IPS DF 6.9 (cell line): ENCODE measurements around the gene TMEM132A.

Source experiments
- DNase-seq: peaks from one replicate; pipeline ENCODE4 v3.0.0-alpha.2; 2013; ENCODE audit warnings: low read depth, low spot score
- H3K27ac ChIP-seq: one replicate; pipeline ENCODE4 v1.5.1; 2013; ENCODE audit warnings: low read length, control low read depth
- H3K27me3 ChIP-seq: 2 replicates; pipeline ENCODE4 v1.6.1; 2013; ENCODE audit warnings: mild to moderate bottlenecking, low read length; ENCODE audit not compliant: control insufficient read depth, insufficient read depth
- H3K36me3 ChIP-seq: 2 replicates; pipeline ENCODE4 v1.6.1; 2013; ENCODE audit warnings: low read length; ENCODE audit not compliant: control insufficient read depth, insufficient read depth
- H3K4me1 ChIP-seq: 2 replicates; pipeline ENCODE4 v1.6.1; 2013; ENCODE audit warnings: low read length; ENCODE audit not compliant: control insufficient read depth, insufficient read depth
- H3K4me3 ChIP-seq: 2 replicates; pipeline ENCODE4 v1.5.1; 2013; ENCODE audit warnings: mild to moderate bottlenecking, low read length
- H3K9me3 ChIP-seq: 2 replicates; pipeline ENCODE4 v1.6.1; 2013; ENCODE audit warnings: low read length, inconsistent platforms; ENCODE audit not compliant: control insufficient read depth, insufficient read depth
- WGBS: extraction: QIAGEN DNeasy Blood & Tissue Kit; methylation state at CpG from one replicate; pipeline ENCODE4 v1.1.7; 2013; ENCODE audit warnings: mixed read lengths, missing lambda C conversion rate; ENCODE audit not compliant: insufficient read length, insufficient coverage; 5-methylcytosine and 5-hydroxymethylcytosine counted together

Gene TMEM132A

GRCh38 chr11:60938500-60938899 is 14.2 kb downstream of the TMEM132A start:
- no CpG with 5 or more reads among the region's 9 CpGs for WGBS
- Histone ChIP-seq H3K9me3 (no peaks in the 10 kb centered on the region), H3K27ac (no peak overlapping the region), H3K27me3 (no peaks in the 10 kb centered on the region), H3K36me3 (peaks cover 7% of the 10 kb centered on the region), H3K4me1 (no peaks in the 10 kb centered on the region; the same call in 1 of the 2 replicates), H3K4me3 (no peak overlapping the region)
- no peak for DNase-seq

- H3K27ac ChIP-seq: no peak overlapping the region
- H3K4me3 ChIP-seq: no peak overlapping the region
- no peak for DNase-seq
- WGBS: no CpG with 5 or more reads among the region's 7 CpGs
- peaks cover 3% of the 10 kb centered on the region for H3K36me3 ChIP-seq
- no peaks in the 10 kb centered on the region; the same call in 1 of the 2 replicates for H3K4me1 ChIP-seq
- H3K9me3 ChIP-seq: no peaks in the 10 kb centered on the region
- H3K27me3 ChIP-seq: no peaks in the 10 kb centered on the region
Observed at GRCh38 chr11:60939301-60939700, 15.0 kb downstream of the TMEM132A start.

GRCh38 chr11:60939855-60940254 is 15.6 kb downstream of the TMEM132A start:
- no peaks in the 10 kb centered on the region for H3K9me3 ChIP-seq
- DNase-seq: no peak
- WGBS: no CpG with 5 or more reads among the region's 2 CpGs
- no peaks in the 10 kb centered on the region; the same call in 1 of the 2 replicates for H3K36me3 ChIP-seq
- H3K27ac ChIP-seq: no peak overlapping the region
- H3K27me3 ChIP-seq: no peaks in the 10 kb centered on the region
- H3K4me1 ChIP-seq: no peaks in the 10 kb centered on the region; the same call in 1 of the 2 replicates
- H3K4me3 ChIP-seq: no peak overlapping the region

GRCh38 chr11:60941371-60942119 is 17.3 kb downstream of the TMEM132A start:
- no peak overlapping the region for H3K4me3 ChIP-seq
- WGBS: no CpG with 5 or more reads among the region's 6 CpGs
- no peaks in the 10 kb centered on the region for H3K9me3 ChIP-seq
- no peaks in the 10 kb centered on the region for H3K36me3 ChIP-seq
- no peaks in the 10 kb centered on the region for H3K27me3 ChIP-seq
- DNase-seq: no peak
- H3K4me1 ChIP-seq: no peaks in the 10 kb centered on the region
- H3K27ac ChIP-seq: no peak overlapping the region

- no peaks in the 10 kb centered on the region for H3K9me3 ChIP-seq
- no peak overlapping the region for H3K4me3 ChIP-seq
- DNase-seq: no peak
- WGBS: no CpG with 5 or more reads among the region's 4 CpGs
- H3K4me1 ChIP-seq: no peaks in the 10 kb centered on the region
- no peak overlapping the region for H3K27ac ChIP-seq
- no peaks in the 10 kb centered on the region for H3K27me3 ChIP-seq
- no peaks in the 10 kb centered on the region for H3K36me3 ChIP-seq
Observed at GRCh38 chr11:60942219-60942618, 18.0 kb downstream of the TMEM132A start.

- no peaks in the 10 kb centered on the region for H3K4me1 ChIP-seq
- H3K36me3 ChIP-seq: no peaks in the 10 kb centered on the region
- no CpG with 5 or more reads among the region's 9 CpGs for WGBS
- no peaks in the 10 kb centered on the region for H3K9me3 ChIP-seq
- no peak for DNase-seq
- no peaks in the 10 kb centered on the region for H3K27me3 ChIP-seq
- no peak overlapping the region for H3K4me3 ChIP-seq
- no peak overlapping the region for H3K27ac ChIP-seq
Observed at GRCh38 chr11:60942970-60943565, 18.8 kb downstream of the TMEM132A start.

- Histone ChIP-seq H3K4me3 (no peak overlapping the region), H3K27me3 (no peaks in the 10 kb centered on the region), H3K4me1 (no peaks in the 10 kb centered on the region), H3K9me3 (no peaks in the 10 kb centered on the region), H3K36me3 (no peaks in the 10 kb centered on the region), H3K27ac (no peak overlapping the region)
- no CpG with 5 or more reads among the region's 11 CpGs for WGBS
- no peak for DNase-seq
Observed at GRCh38 chr11:60944490-60945294, 20.4 kb downstream of the TMEM132A start.

GRCh38 chr11:60945295-60945667 is 21.0 kb downstream of the TMEM132A start:
- Histone ChIP-seq H3K9me3 (no peaks in the 10 kb centered on the region), H3K4me1 (no peaks in the 10 kb centered on the region), H3K27me3 (no peaks in the 10 kb centered on the region), H3K4me3 (no peak overlapping the region), H3K36me3 (no peaks in the 10 kb centered on the region), H3K27ac (no peak overlapping the region)
- DNase-seq: no peak
- WGBS: no CpG with 5 or more reads among the region's 5 CpGs

GRCh38 chr11:60946601-60947264 is 22.5 kb downstream of the TMEM132A start:
- Histone ChIP-seq H3K27ac (no peak overlapping the region), H3K4me3 (no peak overlapping the region), H3K36me3 (no peaks in the 10 kb centered on the region), H3K4me1 (no peaks in the 10 kb centered on the region), H3K9me3 (no peaks in the 10 kb centered on the region), H3K27me3 (no peaks in the 10 kb centered on the region)
- no CpG with 5 or more reads among the region's 15 CpGs for WGBS
- no peak for DNase-seq

- H3K4me3 ChIP-seq: no peak overlapping the region
- H3K36me3 ChIP-seq: no peaks in the 10 kb centered on the region
- no peaks in the 10 kb centered on the region for H3K27me3 ChIP-seq
- no CpG with 5 or more reads among the region's 2 CpGs for WGBS
- H3K9me3 ChIP-seq: no peaks in the 10 kb centered on the region
- DNase-seq: no peak
- no peak overlapping the region for H3K27ac ChIP-seq
- no peaks in the 10 kb centered on the region; the same call in 1 of the 2 replicates for H3K4me1 ChIP-seq
Observed at GRCh38 chr11:60947700-60948099, 23.4 kb downstream of the TMEM132A start.
